ENCODE data around the gene TMEM131L.
"Not testable (repeated sequence)": the region's sequence is repeated elsewhere in the genome, so short reads cannot be mapped to it uniquely, and the experiment has no call there.

TMEM131L gene

DNA sequence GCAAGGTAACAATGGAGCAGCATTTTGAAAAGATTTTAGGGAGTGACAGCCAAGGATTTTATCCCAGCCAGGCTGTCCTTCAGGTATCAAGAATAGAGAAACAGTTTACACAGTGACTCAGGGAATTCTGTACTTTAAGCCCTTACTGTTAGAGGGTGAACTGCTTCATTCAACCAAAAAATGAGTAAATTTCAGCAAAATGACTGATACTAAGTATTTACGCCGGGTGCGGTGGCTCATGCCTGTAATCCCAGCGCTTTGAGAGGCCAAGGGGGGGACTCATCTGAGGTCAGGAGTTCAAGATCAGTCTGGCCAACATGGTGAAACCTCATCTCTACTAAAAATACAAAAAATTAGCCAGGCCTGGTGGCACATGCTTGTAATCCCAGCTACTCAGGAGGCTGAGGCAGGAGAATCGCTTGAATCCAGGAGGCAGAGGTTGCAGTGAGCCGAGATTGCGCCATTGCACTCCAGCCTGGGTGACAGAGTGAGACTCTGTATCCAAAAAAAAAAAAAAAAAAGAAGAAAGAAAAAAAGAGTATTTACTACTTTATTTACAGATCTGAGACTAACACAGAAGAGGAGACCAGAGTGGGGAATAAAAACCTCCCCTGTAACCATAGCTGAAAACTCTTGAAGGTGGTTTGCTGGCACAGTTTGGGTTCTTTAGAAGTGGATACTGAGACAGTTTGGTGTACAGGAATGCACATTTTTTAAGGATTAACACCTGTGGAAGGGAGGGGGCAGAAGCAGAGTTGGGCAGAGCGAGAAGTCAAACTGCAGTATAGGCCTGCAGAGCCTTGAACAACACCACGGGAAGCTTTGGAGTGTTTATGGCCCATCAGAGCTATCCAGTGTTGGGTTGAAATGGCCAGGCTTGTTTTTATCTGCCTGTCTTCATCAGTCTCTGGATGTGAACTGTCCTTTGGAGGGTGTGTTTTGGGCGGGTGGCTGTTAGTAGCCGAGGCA is 40.5 kb downstream of the TMEM131L start:
- CTCF ChIA-PET, result no interaction called here
- TF ChIP-seq, protein P1, sequence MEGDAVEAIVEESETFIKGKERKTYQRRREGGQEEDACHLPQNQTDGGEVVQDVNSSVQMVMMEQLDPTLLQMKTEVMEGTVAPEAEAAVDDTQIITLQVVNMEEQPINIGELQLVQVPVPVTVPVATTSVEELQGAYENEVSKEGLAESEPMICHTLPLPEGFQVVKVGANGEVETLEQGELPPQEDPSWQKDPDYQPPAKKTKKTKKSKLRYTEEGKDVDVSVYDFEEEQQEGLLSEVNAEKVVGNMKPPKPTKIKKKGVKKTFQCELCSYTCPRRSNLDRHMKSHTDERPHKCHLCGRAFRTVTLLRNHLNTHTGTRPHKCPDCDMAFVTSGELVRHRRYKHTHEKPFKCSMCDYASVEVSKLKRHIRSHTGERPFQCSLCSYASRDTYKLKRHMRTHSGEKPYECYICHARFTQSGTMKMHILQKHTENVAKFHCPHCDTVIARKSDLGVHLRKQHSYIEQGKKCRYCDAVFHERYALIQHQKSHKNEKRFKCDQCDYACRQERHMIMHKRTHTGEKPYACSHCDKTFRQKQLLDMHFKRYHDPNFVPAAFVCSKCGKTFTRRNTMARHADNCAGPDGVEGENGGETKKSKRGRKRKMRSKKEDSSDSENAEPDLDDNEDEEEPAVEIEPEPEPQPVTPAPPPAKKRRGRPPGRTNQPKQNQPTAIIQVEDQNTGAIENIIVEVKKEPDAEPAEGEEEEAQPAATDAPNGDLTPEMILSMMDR (conservative IDR thresholded peaks at IDR 0.05; ENCODE audit: low read depth), result no peak
- DNase-seq (ENCODE audit: low spot score), result no peak

GRCh38 chr4:153507310-153508073 is 41.3 kb downstream of the TMEM131L start:
- POLR2A ChIA-PET (ENCODE audit: low non-redundant PET), result no interaction called here
- TF ChIP-seq, protein P1 (conservative IDR thresholded peaks at IDR 0.05; ENCODE audit: low read depth), result no peak
- CTCF ChIA-PET, result no interaction called here
- no peak overlapping the region for H3K27ac ChIP-seq
- DNase-seq (ENCODE audit: low spot score), result no peak

More for the DNA sequence above, 40.5 kb downstream of the TMEM131L start:
- no peak overlapping the region for H3K27ac ChIP-seq
- POLR2A ChIA-PET (ENCODE audit: low non-redundant PET), result no interaction called here

GRCh38 chr4:153509212-153509611 is 43.1 kb downstream of the TMEM131L start:
- CTCF ChIA-PET; DNase-seq (ENCODE audit: low spot score); POLR2A ChIA-PET (ENCODE audit: low non-redundant PET); H3K27ac ChIP-seq: not testable (repeated sequence)

DNA sequence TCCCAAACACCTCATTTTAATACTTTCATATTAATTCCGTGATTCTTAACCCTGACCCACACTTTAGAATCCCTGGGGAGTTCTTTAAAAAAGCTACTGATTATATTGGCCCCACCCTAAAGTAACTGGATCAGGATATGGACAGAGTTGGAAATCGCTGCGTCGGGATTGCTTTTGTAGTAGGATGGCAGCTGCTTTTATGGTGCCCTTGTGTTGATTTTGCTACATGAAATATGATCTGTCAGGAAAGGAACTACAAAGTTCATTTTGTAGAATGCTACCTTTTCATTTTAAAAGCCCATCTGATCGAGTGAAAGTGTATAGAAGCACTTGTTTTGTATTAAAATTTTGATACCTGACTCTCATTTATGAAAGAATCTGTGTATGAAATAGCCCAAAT is 43.6 kb downstream of the TMEM131L start:
- TF ChIP-seq, protein P1 (conservative IDR thresholded peaks at IDR 0.05; ENCODE audit: low read depth), result no peak
- DNase-seq (ENCODE audit: low spot score), result no peak
- ChIA-PET CTCF (interaction anchor here (0.6 kb wide), 1 partner anchor 8 kb away, joined by 3 read pairs; no protein-coding TSS in a partner anchor), POLR2A (ENCODE audit: low non-redundant PET) (no interaction called here)
- no peak overlapping the region for H3K27ac ChIP-seq

DNA sequence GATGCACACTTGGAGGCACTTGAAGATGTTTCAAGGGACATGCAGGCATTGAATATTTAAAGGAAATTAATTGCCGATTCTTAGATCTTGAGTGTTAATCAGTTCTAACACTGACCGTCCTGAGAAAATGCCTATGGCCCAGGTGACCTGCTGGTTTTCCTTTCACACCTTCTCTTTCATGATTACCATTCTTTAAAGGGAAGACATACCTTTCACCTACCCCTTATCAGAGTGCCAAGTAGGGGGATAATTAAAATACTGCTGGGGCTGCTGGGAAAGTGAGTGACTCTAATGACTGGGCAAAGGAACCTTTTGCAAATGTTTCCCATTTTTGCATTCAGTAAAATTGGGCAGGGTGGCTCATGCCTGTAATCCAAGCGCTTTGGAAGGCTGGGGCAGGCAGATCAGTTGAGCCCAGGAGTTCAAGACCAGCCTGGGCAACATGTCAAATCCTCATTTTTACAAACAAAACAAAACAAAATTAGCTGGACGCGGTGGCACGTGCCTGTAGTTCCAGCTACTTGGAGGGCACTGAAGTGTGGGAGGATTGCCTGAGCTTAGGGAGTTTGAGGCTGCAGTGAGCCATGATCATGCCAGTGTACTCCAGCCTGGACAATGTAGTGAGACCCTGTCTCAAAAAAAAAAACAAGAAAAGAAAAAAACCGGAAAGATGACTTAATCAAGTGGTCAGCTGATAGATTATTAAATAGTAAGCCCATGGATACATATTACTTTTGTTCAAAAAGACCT is 44.3 kb downstream of the TMEM131L start:
- CTCF ChIA-PET, result interaction anchor here (0.6 to 1.4 kb wide), 3 partner anchors 9 to 455 kb away, joined by 3 read pairs; no protein-coding TSS in a partner anchor
- TF ChIP-seq, protein P1 (conservative IDR thresholded peaks at IDR 0.05; ENCODE audit: low read depth), result no peak
- H3K27ac ChIP-seq, result no peak overlapping the region
- DNase-seq (ENCODE audit: low spot score), result no peak
- POLR2A ChIA-PET (ENCODE audit: low non-redundant PET), result no interaction called here

DNA sequence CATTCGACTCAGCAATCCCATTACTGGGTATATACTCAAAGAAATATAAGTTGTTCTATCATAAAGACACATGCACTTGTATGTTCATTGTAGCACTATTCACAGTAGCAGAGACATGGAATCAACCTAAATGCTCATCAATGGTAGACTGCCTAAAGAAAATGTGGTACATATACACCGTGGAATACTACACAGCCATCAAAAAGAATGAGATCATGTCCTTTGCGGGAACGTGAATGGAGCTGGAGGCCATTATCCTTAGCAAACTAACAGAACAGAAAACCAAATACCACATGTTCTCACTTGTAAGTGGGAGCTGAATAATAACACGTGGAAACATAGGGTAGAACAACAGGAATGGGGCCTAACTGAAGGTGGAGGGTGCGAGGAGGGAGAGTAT is 44.9 kb downstream of the TMEM131L start:
- TF ChIP-seq, protein P1 (conservative IDR thresholded peaks at IDR 0.05; ENCODE audit: low read depth), result no peak
- POLR2A ChIA-PET (ENCODE audit: low non-redundant PET), result no interaction called here
- DNase-seq (ENCODE audit: low spot score), result no peak
- H3K27ac ChIP-seq, result no peak overlapping the region
- CTCF ChIA-PET, result interaction anchor here (0.6 to 1.4 kb wide), 2 partner anchors 63 to 455 kb away, joined by 3 read pairs; no protein-coding TSS in a partner anchor

Data from RWPE1 (cell line).